Parietal lobe (tissue), 1 donor: ENCODE measurements around the gene DHRS13. TPM values are rescaled to one million over a fixed set of nuclear protein-coding genes. Genes with fewer than 3 reads are reported as not detected.

Source experiments
- total RNA-seq: library from RNA; depleted of rRNA; stranded (reverse); fragments of >200 nt; gene quantifications from one replicate; pipeline ENCODE4 v1.2.3, GENCODE V29; 2014

DHRS13 gene
- 28.5 TPM for total RNA-seq

GRCh38 chr17:28902819-28903545 lies at the start of gene DHRS13:
DHRS13 (minus strand) TSS chr17:28903079; CDS start chr17:28902944, 135 bp downstream.

GRCh38 chr17:28951428-28951990 lies 48.6 kb upstream of the DHRS13 start, which contains the start of gene PHF12:
PHF12 (minus strand) TSS chr17:28951518; CDS start chr17:28950960, 558 bp downstream.

GRCh38 chr17:28896884-28897768 lies 5.8 kb downstream of the DHRS13 start, which contains the start of gene FLOT2:
FLOT2 (minus strand) TSS chr17:28897733; CDS start chr17:28897574, 159 bp downstream.

GRCh38 chr17:28854457-28855335 lies 48.2 kb downstream of the DHRS13 start, which contains the start of gene ERAL1:
ERAL1 (plus strand) TSS chr17:28855016; CDS start chr17:28855035, 19 bp downstream.

Other genes starting within 250 kb of the DHRS13 start
- gene SDF2, start 241.2 kb downstream of the DHRS13 start, total RNA-seq: 36.0 TPM
- gene SUPT6H, start 240.9 kb downstream of the DHRS13 start, total RNA-seq: 67.0 TPM
- 5.0 TPM for gene PROCA1, start 191.2 kb downstream of the DHRS13 start, total RNA-seq
- gene RAB34, start 185.2 kb downstream of the DHRS13 start, total RNA-seq: 15.3 TPM
- 305 TPM for gene RPL23A, start 183.1 kb downstream of the DHRS13 start, total RNA-seq
- not detected for gene TLCD1, start 176.8 kb downstream of the DHRS13 start, total RNA-seq
- gene NEK8, start 174.3 kb downstream of the DHRS13 start, total RNA-seq: 2.2 TPM
- gene TRAF4, start 159.1 kb downstream of the DHRS13 start, total RNA-seq: 48.8 TPM
- gene FAM222B, start 60.3 kb downstream of the DHRS13 start, total RNA-seq: 17.8 TPM
- gene ERAL1, start 48.1 kb downstream of the DHRS13 start, total RNA-seq: 36.6 TPM
- 30.4 TPM for gene FLOT2, start 5.3 kb downstream of the DHRS13 start, total RNA-seq
- 32.2 TPM for gene PHF12, start 48.4 kb upstream of the DHRS13 start, total RNA-seq
- gene SEZ6, start 103.0 kb upstream of the DHRS13 start, total RNA-seq: 105 TPM
- 4.7 TPM for gene PIPOX, start 140.1 kb upstream of the DHRS13 start, total RNA-seq